NOMO-1 treated with DMSO at 0.1 percent for 48 hours (cell line): ENCODE results near the gene FCN3.

Source experiments
- DNase-seq: peaks from one replicate; lab custom pipeline; 2025; ENCODE audit not compliant: unreplicated experiment; lab: John Stamatoyannopoulos, UW

FCN3 gene

GRCh38 chr1:27380766-27381733 is 6.4 kb upstream of the FCN3 start:
- DNase-seq, result no peak

- DNase-seq, result no peak
Observed at GRCh38 chr1:27380224-27380623, 5.6 kb upstream of the FCN3 start.

- no peak for DNase-seq
Observed at GRCh38 chr1:27379564-27380122, 5.0 kb upstream of the FCN3 start.

- DNase-seq, result no peak
Observed at GRCh38 chr1:27377760-27378495, 3.3 kb upstream of the FCN3 start.

- DNase-seq, result no peak
Observed at GRCh38 chr1:27372808-27373690, 1.6 kb downstream of the FCN3 start.

- DNase-seq, result no peak
Observed at GRCh38 chr1:27372022-27372807, 2.4 kb downstream of the FCN3 start.

GRCh38 chr1:27368869-27369582 is 5.6 kb downstream of the FCN3 start:
- no peak for DNase-seq

- no peak for DNase-seq
Observed at GRCh38 chr1:27367160-27367650, 7.4 kb downstream of the FCN3 start.

GRCh38 chr1:27366411-27367159 is 8.0 kb downstream of the FCN3 start, which contains the start of gene MAP3K6:
Gene MAP3K6 (minus strand): TSS chr1:27366961. CDS start chr1:27366597, 364 bp downstream.
- peak; percentile 59 for DNase-seq

- peak; percentile 21 for DNase-seq
Observed at GRCh38 chr1:27366113-27366410, 8.6 kb downstream of the FCN3 start.

- DNase-seq, result peak; percentile 74
Observed at GRCh38 chr1:27365372-27366112, 9.1 kb downstream of the FCN3 start.

GRCh38 chr1:27364696-27365371 is 9.8 kb downstream of the FCN3 start:
- no peak for DNase-seq

GRCh38 chr1:27363766-27364695 is 10.6 kb downstream of the FCN3 start:
- no peak for DNase-seq

GRCh38 chr1:27361553-27361952 is 13.1 kb downstream of the FCN3 start:
- no peak for DNase-seq

- DNase-seq, result no peak
Observed at GRCh38 chr1:27361044-27361402, 13.6 kb downstream of the FCN3 start.
